ENCODE measurements around the gene EGFL8. TPM values are rescaled to one million over a fixed set of nuclear protein-coding genes. Genes with fewer than 3 reads are reported as not detected.

Gene EGFL8
- total RNA-seq, 2 donors from 2014 or later, result 10.4 to 13.7 TPM

DNA sequence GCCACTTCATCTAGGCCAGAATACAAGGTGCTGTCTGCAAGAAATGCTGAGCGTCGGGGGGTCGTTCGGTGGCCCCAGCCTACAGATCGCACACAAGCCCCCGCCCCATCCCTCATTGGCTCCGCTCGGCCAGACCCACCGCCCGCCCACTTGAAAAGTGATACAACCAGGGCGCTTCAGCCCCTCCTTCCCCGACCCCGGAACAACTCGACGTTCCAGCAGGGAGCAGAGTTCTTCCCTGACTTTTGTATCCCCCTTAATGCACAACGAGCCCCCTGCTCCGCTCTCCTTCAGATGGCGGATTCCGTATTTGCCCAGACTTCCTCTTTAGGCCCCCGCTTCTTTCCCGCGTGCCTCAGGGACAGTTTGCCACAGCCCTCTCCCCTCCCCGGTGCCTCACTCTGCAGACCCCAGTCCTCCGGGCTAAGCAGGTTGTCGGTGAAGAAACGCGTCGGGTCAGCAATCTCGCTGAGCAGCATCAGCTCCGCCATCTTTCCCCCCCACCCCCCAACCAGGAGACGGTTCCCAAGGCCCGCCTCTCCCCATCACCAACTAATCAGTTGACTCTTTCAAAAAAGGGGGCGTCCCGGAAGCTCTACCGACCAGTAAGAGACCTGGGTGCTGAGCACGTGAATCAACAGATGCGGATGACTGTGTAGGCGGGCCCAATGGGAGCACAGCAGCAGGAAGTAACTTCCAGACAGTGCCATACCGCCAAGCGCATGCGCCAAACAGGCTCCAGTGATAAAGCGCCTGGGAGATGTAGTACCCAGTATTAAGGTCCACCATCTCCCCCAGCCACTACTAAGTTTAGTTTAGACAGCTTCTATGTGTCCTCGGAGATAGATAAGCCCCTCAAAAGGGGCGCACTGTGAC lies 36.4 kb upstream of the EGFL8 start, which contains the start of gene ATF6B:
Gene ATF6B, minus strand, starts transcription at position 530 of the 876 bp plus-strand sequence. Its CDS starts 39 bp downstream, at position 491.
- intact Hi-C loops (cut with DNase I), result no loop called here
- peaks cover 21% of the 10 kb centered on the region for H3K4me1 ChIP-seq
- DNase-seq, result peak; percentile 98

GRCh38 chr6:32128751-32129296 lies 35.6 kb upstream of the EGFL8 start:
- no peak for DNase-seq
- intact Hi-C loops (cut with DNase I), result no loop called here
- Histone ChIP-seq H3K9ac (ENCODE audit: low read depth in 2 of 2, low read length in 2 of 2) (peak overlapping the region; percentile 13 to 90), H3K9me3 (no peaks in the 10 kb centered on the region), H3K4me1 (peaks cover 21% of the 10 kb centered on the region), H3K4me3 (peak overlapping the region; percentile 33), H3K36me3 (no peaks in the 10 kb centered on the region), H3K27me3 (no peaks in the 10 kb centered on the region), H3K27ac (peak overlapping the region; percentile 75)
- TF ChIP-seq, protein P1, sequence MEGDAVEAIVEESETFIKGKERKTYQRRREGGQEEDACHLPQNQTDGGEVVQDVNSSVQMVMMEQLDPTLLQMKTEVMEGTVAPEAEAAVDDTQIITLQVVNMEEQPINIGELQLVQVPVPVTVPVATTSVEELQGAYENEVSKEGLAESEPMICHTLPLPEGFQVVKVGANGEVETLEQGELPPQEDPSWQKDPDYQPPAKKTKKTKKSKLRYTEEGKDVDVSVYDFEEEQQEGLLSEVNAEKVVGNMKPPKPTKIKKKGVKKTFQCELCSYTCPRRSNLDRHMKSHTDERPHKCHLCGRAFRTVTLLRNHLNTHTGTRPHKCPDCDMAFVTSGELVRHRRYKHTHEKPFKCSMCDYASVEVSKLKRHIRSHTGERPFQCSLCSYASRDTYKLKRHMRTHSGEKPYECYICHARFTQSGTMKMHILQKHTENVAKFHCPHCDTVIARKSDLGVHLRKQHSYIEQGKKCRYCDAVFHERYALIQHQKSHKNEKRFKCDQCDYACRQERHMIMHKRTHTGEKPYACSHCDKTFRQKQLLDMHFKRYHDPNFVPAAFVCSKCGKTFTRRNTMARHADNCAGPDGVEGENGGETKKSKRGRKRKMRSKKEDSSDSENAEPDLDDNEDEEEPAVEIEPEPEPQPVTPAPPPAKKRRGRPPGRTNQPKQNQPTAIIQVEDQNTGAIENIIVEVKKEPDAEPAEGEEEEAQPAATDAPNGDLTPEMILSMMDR (IDR thresholded peaks at IDR 0.05), result no peak

More for the DNA sequence above, 36.4 kb upstream of the EGFL8 start, which contains the start of gene ATF6B:
- peak within 1 kb of the TSS; percentile 75 for H3K27ac ChIP-seq
- H3K9me3 ChIP-seq, result no peaks in the 10 kb centered on the region
- H3K4me3 ChIP-seq, result peak within 1 kb of the TSS; percentile 81
- H3K27me3 ChIP-seq, result no peaks in the 10 kb centered on the region
- TF ChIP-seq, protein P1 (IDR thresholded peaks at IDR 0.05), result no peak
- no peaks in the 10 kb centered on the region for H3K36me3 ChIP-seq
- H3K9ac ChIP-seq (ENCODE audit: low read depth in 2 of 2, low read length in 2 of 2), result peak within 1 kb of the TSS; percentile 78 to 100

DNA sequence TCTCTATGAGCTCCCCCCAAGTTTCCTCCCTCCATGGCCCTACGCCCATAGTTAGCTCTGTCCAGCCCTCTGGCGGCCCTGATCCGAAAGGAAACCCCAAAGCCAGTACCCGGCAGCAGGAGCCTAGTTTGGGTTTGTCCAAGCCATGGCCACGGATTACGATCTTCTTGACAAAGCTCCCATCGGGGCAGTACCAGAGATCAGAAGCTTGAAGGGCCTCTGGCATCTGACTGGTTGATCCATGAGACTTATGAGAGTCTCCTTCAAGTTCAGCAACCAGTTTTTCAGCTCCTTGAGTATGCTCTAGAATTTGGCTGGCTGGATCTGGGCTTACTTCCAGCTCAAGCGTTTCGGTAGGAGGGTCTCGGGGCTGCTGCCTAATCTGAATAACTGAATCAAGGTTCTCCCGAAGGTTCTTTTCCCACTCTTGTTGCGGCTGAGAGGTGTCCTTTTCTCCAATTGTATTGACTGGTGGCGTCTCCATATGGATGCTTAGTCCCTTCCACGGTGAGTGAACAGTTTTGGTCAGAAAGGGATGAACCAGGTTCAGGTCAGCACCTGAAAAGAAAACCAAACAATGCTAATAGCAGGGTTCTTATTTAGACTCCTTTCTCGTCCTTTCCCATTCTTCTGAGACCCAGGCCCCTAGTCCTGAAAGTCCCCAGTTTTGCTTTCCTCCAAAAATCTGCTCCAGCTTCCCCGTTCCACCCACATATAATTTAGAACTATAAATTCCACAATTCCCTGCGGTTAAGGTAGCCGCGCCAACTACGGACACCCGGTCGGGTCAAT lies 34.9 kb upstream of the EGFL8 start:
- H3K9me3 ChIP-seq, result no peaks in the 10 kb centered on the region
- no peak for DNase-seq

GRCh38 chr6:32131439-32131948 lies 32.9 kb upstream of the EGFL8 start:
- Histone ChIP-seq H3K27me3 (no peaks in the 10 kb centered on the region), H3K36me3 (no peaks in the 10 kb centered on the region), H3K27ac (no peak overlapping the region), H3K9me3 (no peaks in the 10 kb centered on the region), H3K9ac (ENCODE audit: low read depth in 2 of 2, low read length in 2 of 2) (no peak overlapping the region), H3K4me1 (peaks cover 21% of the 10 kb centered on the region), H3K4me3 (no peak overlapping the region)
- intact Hi-C loops (cut with DNase I), result no loop called here
- DNase-seq, result no peak
- TF ChIP-seq, protein P1 (IDR thresholded peaks at IDR 0.05), result no peak

More for the DNA sequence above, 34.9 kb upstream of the EGFL8 start:
- H3K4me3 ChIP-seq, result peak overlapping the region; percentile 33
- H3K36me3 ChIP-seq, result no peaks in the 10 kb centered on the region
- TF ChIP-seq, protein P1 (IDR thresholded peaks at IDR 0.05), result no peak
- H3K27me3 ChIP-seq, result no peaks in the 10 kb centered on the region
- H3K9ac ChIP-seq (ENCODE audit: low read depth in 2 of 2, low read length in 2 of 2), result peak overlapping the region; percentile 13 to 90
- intact Hi-C loops (cut with DNase I), result no loop called here
- H3K4me1 ChIP-seq, result peaks cover 21% of the 10 kb centered on the region
- H3K27ac ChIP-seq, result peak overlapping the region; percentile 75

GRCh38 chr6:32132110-32132509 lies 32.3 kb upstream of the EGFL8 start:
- Histone ChIP-seq H3K9me3 (no peaks in the 10 kb centered on the region), H3K4me3 (no peak overlapping the region), H3K9ac (ENCODE audit: low read depth in 2 of 2, low read length in 2 of 2) (no peak overlapping the region), H3K36me3 (no peaks in the 10 kb centered on the region), H3K27ac (no peak overlapping the region), H3K4me1 (peaks cover 17% of the 10 kb centered on the region), H3K27me3 (no peaks in the 10 kb centered on the region)
- TF ChIP-seq, protein P1 (IDR thresholded peaks at IDR 0.05), result no peak
- DNase-seq, result no peak
- intact Hi-C loops (cut with DNase I), result no loop called here

Data from colonic mucosa (tissue), 4 donors.